ENCODE results near the gene SLC2A6. TPM values are rescaled to one million over a fixed set of nuclear protein-coding genes. Genes with fewer than 3 reads are reported as not detected.

Gene SLC2A6
- total RNA-seq, 1 donor from 2014 or later, result 3.9 TPM

- no peak for DNase-seq (ENCODE audit: low spot score)
These were observed 38.0 kb downstream of the SLC2A6 start for GRCh38 chr9:133440874-133441273.

- DNase-seq (ENCODE audit: low spot score), result no peak
These were observed 39.6 kb downstream of the SLC2A6 start for GRCh38 chr9:133439337-133439736.

- no peak for DNase-seq (ENCODE audit: low spot score)
These were observed 41.0 kb downstream of the SLC2A6 start for GRCh38 chr9:133437753-133438531.

GRCh38 chr9:133436681-133437080 lies 42.2 kb downstream of the SLC2A6 start:
- no peak for DNase-seq (ENCODE audit: low spot score)

GRCh38 chr9:133433351-133433843 lies 45.5 kb downstream of the SLC2A6 start:
- no peak for DNase-seq (ENCODE audit: low spot score)

GRCh38 chr9:133430244-133430643 lies 48.7 kb downstream of the SLC2A6 start:
- no peak for DNase-seq (ENCODE audit: low spot score)

- DNase-seq (ENCODE audit: low spot score), result no peak
These were observed 49.2 kb downstream of the SLC2A6 start for GRCh38 chr9:133429641-133430161.

- no peak for DNase-seq (ENCODE audit: low spot score)
These were observed 49.7 kb downstream of the SLC2A6 start for GRCh38 chr9:133429214-133429613.

- DNase-seq (ENCODE audit: low spot score), result no peak
These were observed 50.2 kb downstream of the SLC2A6 start for GRCh38 chr9:133428617-133429101.

GRCh38 chr9:133427658-133428348 lies 51.1 kb downstream of the SLC2A6 start:
- no peak for DNase-seq (ENCODE audit: low spot score)

GRCh38 chr9:133426011-133426410 lies 52.9 kb downstream of the SLC2A6 start:
- DNase-seq (ENCODE audit: low spot score), result no peak

GRCh38 chr9:133425049-133425632 lies 53.8 kb downstream of the SLC2A6 start:
- DNase-seq (ENCODE audit: low spot score), result no peak

GRCh38 chr9:133424187-133424586 lies 54.7 kb downstream of the SLC2A6 start:
- no peak for DNase-seq (ENCODE audit: low spot score)

GRCh38 chr9:133423216-133423615 lies 55.7 kb downstream of the SLC2A6 start:
- DNase-seq (ENCODE audit: low spot score), result no peak

GRCh38 chr9:133421615-133422542 lies 57.0 kb downstream of the SLC2A6 start, which contains the start of gene ADAMTS13:
ADAMTS13 (plus strand) TSS chr9:133422367; CDS start chr9:133422444, 77 bp downstream.
- no peak for DNase-seq (ENCODE audit: low spot score)

Other genes starting within 250 kb of the SLC2A6 start
- 2.3 TPM for gene ABO, start 203.9 kb downstream of the SLC2A6 start, total RNA-seq
- gene SURF6, start 142.9 kb downstream of the SLC2A6 start, total RNA-seq, result 15.8 TPM
- 25.6 TPM for gene MED22, start 131.0 kb downstream of the SLC2A6 start, total RNA-seq
- gene RPL7A, start 130.9 kb downstream of the SLC2A6 start, total RNA-seq, result 1,535 TPM
- gene SURF1, start 122.6 kb downstream of the SLC2A6 start, total RNA-seq, result 30.8 TPM
- 13.5 TPM for gene SURF2, start 122.5 kb downstream of the SLC2A6 start, total RNA-seq
- 211 TPM for gene SURF4, start 103.0 kb downstream of the SLC2A6 start, total RNA-seq
- not detected for gene STKLD1, start 102.7 kb downstream of the SLC2A6 start, total RNA-seq
- gene REXO4, start 61.1 kb downstream of the SLC2A6 start, total RNA-seq, result 13.1 TPM
- 0.64 TPM for gene ADAMTS13, start 56.7 kb downstream of the SLC2A6 start, total RNA-seq
- 9.3 TPM for gene CACFD1, start 19.1 kb downstream of the SLC2A6 start, total RNA-seq
- gene MYMK, start 45.9 kb upstream of the SLC2A6 start, total RNA-seq, result not detected
- 2.5 TPM for gene ADAMTSL2, start 55.6 kb upstream of the SLC2A6 start, total RNA-seq
- gene FAM163B, start 130.3 kb upstream of the SLC2A6 start, total RNA-seq, result not detected
- gene DBH, start 157.3 kb upstream of the SLC2A6 start, total RNA-seq, result not detected

Data from mesenteric fat pad (tissue), 1 donor.